Measurements from ENCODE around the gene GPSM1.

GPSM1 gene

GRCh38 chr9:136327304-136327974 lies at the start of gene GPSM1:
TSS of gene GPSM1 (plus strand) at chr9:136327539. CDS start at chr9:136327696, 157 bp downstream.
- peak; percentile 75 for DNase-seq (ENCODE audit: low read depth)

- DNase-seq (ENCODE audit: low read depth) = no peak
These were observed 49.6 kb upstream of the GPSM1 start for GRCh38 chr9:136277746-136278145.

- no peak for DNase-seq (ENCODE audit: low read depth)
These were observed 49.1 kb upstream of the GPSM1 start for GRCh38 chr9:136278221-136278620.

- DNase-seq (ENCODE audit: low read depth) = no peak
These were observed 48.4 kb upstream of the GPSM1 start for GRCh38 chr9:136278894-136279293.

GRCh38 chr9:136279471-136279870 lies 47.9 kb upstream of the GPSM1 start:
- no peak for DNase-seq (ENCODE audit: low read depth)

GRCh38 chr9:136280535-136281315 lies 46.6 kb upstream of the GPSM1 start:
- DNase-seq (ENCODE audit: low read depth) = no peak

GRCh38 chr9:136281421-136282271 lies 45.7 kb upstream of the GPSM1 start:
- no peak for DNase-seq (ENCODE audit: low read depth)

- DNase-seq (ENCODE audit: low read depth) = no peak
These were observed 45.0 kb upstream of the GPSM1 start for GRCh38 chr9:136282272-136282861.

- peak; percentile 72 for DNase-seq (ENCODE audit: low read depth)
These were observed 43.8 kb upstream of the GPSM1 start for GRCh38 chr9:136283291-136284235.

GRCh38 chr9:136284311-136284710 lies 43.0 kb upstream of the GPSM1 start:
- no peak for DNase-seq (ENCODE audit: low read depth)

GRCh38 chr9:136284951-136285350 lies 42.4 kb upstream of the GPSM1 start:
- DNase-seq (ENCODE audit: low read depth) = no peak

- DNase-seq (ENCODE audit: low read depth) = no peak
These were observed 41.6 kb upstream of the GPSM1 start for GRCh38 chr9:136285501-136286358.

GRCh38 chr9:136286359-136286986 lies 40.9 kb upstream of the GPSM1 start:
- no peak for DNase-seq (ENCODE audit: low read depth)

GRCh38 chr9:136286987-136287379 lies 40.4 kb upstream of the GPSM1 start:
- no peak for DNase-seq (ENCODE audit: low read depth)

- no peak for DNase-seq (ENCODE audit: low read depth)
These were observed 39.2 kb upstream of the GPSM1 start for GRCh38 chr9:136287960-136288753.

GRCh38 chr9:136289651-136290507 lies 37.5 kb upstream of the GPSM1 start:
- DNase-seq (ENCODE audit: low read depth) = no peak

- DNase-seq (ENCODE audit: low read depth) = no peak
These were observed 36.8 kb upstream of the GPSM1 start for GRCh38 chr9:136290508-136291000.
